Measurements from ENCODE around the gene BRD3OS. TPM values are rescaled to one million over a fixed set of nuclear protein-coding genes. Genes with fewer than 3 reads are reported as not detected.
A peak's percentile ranks its signal among the peaks of the same experiment; 100 is the strongest.

BRD3OS gene, protein sequence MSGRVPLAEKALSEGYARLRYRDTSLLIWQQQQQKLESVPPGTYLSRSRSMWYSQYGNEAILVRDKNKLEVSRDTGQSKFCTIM
- total RNA-seq, result 17.3 and 19.3 TPM in 2 replicates

DNA sequence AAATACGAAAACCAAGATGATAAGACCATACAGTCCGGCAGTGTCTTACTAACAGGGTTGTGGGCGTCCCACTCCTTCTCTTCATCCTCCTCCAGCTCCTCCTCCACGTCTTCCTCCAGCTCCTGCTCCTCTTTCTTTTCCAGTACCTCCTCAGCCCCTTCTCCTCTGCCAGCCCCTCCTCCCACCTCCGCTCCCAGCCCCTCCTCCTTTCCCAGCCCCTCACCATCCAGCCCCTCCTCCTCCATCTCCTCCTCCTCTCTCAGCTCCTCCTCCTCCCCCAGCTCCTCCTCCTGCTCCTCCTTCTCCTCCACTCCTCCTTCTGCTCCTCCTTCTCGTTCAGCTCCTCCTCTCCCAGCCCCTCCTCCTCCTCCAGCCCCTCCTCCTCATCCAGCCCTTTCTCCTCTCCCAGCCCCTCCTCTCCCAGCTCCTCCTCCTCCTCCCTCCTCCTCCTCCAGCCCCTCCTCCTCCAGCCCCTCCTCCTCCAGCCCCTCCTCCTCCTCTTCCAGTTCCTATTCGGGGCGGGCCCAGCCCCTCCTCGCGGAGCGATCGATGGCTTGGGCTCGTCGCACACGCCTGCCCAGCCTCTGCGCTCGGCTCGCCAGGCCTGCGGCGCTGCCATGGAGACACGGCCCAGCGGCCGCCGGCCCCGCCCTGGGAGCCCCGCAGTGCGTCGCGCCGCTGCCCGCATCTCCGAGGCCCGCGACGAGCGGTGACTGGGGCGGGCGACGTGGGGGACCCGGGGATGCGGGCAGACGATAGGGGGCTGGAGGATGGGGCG, at the start of gene BRD3OS:
BRD3OS (plus strand) TSS at position 654 of the 778 bp plus-strand sequence. CDS start 1,267 bp downstream, outside the sequence.
- POLR2A ChIA-PET, result interaction anchor here (0.6 to 1.5 kb wide), 8 partner anchors 31 to 677 kb away, joined by 3 to 7 read pairs (median 4); partner anchors contain the start of genes MED22, RPL7A and WDR5
- H3K4me3 Mint-ChIP-seq, result peak within 1 kb of the TSS; percentile 83
- CTCF ChIA-PET, result interaction anchor here (1.3 to 1.9 kb wide), 2 partner anchors 44 to 243 kb away, joined by 4 to 9 read pairs; no protein-coding TSS in a partner anchor
- H3K27ac Mint-ChIP-seq, result peak within 1 kb of the TSS; percentile 61
- DNase-seq (peak; percentile 85), ATAC-seq (ENCODE audit: low read depth) (peak; percentile 94)
- H3K9me3 Mint-ChIP-seq, result no peaks in the 10 kb centered on the region
- no peaks in the 10 kb centered on the region for H3K27me3 Mint-ChIP-seq
- peaks cover 16% of the 10 kb centered on the region for H3K4me1 Mint-ChIP-seq
- TF ChIP-seq CTCF (IDR thresholded peaks at IDR 0.05), result no peak
- peaks cover 16% of the 10 kb centered on the region for H3K36me3 Mint-ChIP-seq (ENCODE audit: low read depth)
- intact Hi-C loops (cut with micrococcal nuclease), result loop anchor here (1.0 to 10.0 kb wide), 10 partner anchors 33 to 650 kb away; partner anchors contain the start of genes BRD3, CACFD1, RNU6ATAC and STKLD1

DNA sequence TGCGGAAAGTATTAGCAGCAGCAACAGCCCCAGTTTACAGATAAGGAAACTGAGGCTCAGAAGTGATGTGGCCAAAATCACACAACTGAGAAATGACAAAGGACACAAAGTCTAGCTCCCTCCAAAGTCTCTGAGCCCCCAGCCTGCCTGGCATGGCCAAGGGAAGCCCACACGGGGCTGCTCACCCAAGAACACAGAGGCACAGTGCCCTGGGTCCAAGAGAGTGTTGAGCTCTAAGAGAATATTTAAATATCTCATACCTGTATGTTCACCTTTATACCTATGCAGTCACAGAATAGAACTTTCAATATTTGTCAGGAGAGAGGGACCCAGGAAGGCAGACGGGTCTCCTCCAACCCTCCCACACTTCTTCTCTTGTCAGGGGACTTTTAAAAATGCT, 49.8 kb upstream of the BRD3OS start:
- POLR2A ChIA-PET, result no interaction called here
- Mint-ChIP-seq H3K27ac (no peak overlapping the region), H3K4me1 (peaks cover 82% of the 10 kb centered on the region), H3K4me3 (no peak overlapping the region), H3K27me3 (no peaks in the 10 kb centered on the region), H3K9me3 (no peaks in the 10 kb centered on the region), H3K36me3 (ENCODE audit: low read depth) (peaks cover 4% of the 10 kb centered on the region)
- TF ChIP-seq CTCF (IDR thresholded peaks at IDR 0.05), result no peak
- DNase-seq (no peak), ATAC-seq (ENCODE audit: low read depth) (no peak)
- intact Hi-C loops (cut with micrococcal nuclease), result no loop called here
- CTCF ChIA-PET, result no interaction called here

- Mint-ChIP-seq H3K4me3 (no peak overlapping the region), H3K4me1 (peaks cover 82% of the 10 kb centered on the region), H3K27ac (no peak overlapping the region), H3K36me3 (ENCODE audit: low read depth) (peaks cover 8% of the 10 kb centered on the region), H3K27me3 (no peaks in the 10 kb centered on the region), H3K9me3 (no peaks in the 10 kb centered on the region)
- DNase-seq (no peak), ATAC-seq (ENCODE audit: low read depth) (no peak)
- intact Hi-C loops (cut with micrococcal nuclease), result no loop called here
- POLR2A ChIA-PET, result interaction anchor here (0.6 to 1.0 kb wide), 4 partner anchors 13 to 576 kb away, joined by 3 to 6 read pairs (median 4); no protein-coding TSS in a partner anchor
- TF ChIP-seq CTCF (IDR thresholded peaks at IDR 0.05), result no peak
- CTCF ChIA-PET, result no interaction called here
Measured at GRCh38 chr9:133976191-133976861, 49.0 kb upstream of the BRD3OS start.

DNA sequence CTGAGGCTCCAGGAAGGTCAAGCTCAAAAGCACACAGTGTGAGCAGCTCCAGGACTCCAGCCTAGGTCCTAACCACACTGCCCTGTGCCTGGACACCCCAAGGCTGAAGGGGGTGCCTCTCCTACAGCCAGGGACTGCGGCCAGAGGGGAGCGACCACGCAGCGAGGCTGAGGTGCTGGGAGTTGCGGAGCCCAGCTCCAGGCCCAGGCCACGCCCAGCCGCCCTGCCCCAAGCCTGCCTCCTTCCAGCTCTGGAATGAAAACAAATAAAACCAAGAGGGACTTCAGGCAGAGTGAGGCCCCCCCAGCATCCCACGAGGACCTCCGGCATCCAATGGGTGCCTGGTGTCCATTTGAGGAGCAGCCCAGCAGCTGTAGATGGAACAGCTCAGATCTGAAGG, 48.4 kb upstream of the BRD3OS start:
- no peak overlapping the region for H3K4me3 Mint-ChIP-seq
- TF ChIP-seq CTCF (IDR thresholded peaks at IDR 0.05), result no peak
- ChIA-PET CTCF (no interaction called here), POLR2A (interaction anchor here (0.6 to 1.0 kb wide), 5 partner anchors 13 to 576 kb away, joined by 3 to 6 read pairs (median 3); no protein-coding TSS in a partner anchor)
- peaks cover 8% of the 10 kb centered on the region for H3K36me3 Mint-ChIP-seq (ENCODE audit: low read depth)
- ATAC-seq (ENCODE audit: low read depth) (no peak), DNase-seq (no peak)
- peaks cover 82% of the 10 kb centered on the region for H3K4me1 Mint-ChIP-seq
- intact Hi-C loops (cut with micrococcal nuclease), result no loop called here
- H3K27ac Mint-ChIP-seq, result no peak overlapping the region
- H3K27me3 Mint-ChIP-seq, result no peaks in the 10 kb centered on the region
- no peaks in the 10 kb centered on the region for H3K9me3 Mint-ChIP-seq

Measured in activated B cell treated with CpG ODN at 0.5 μM for 24 hours (primary cell).